Stimulated activated memory B cell treated with anti-CD40 and anti-IgM and Interleukin-4, amounts not matched to agents 10 μg/mL and 1 μg/mL and 100 μg/mL, for 72 hours (primary cell): ENCODE data around the gene CRK.

ENCODE experiments used
- ATAC-seq: fragments of 150-1000 bp; cut with Tn5 transposase; 2 replicates; pipeline ENCODE4 v1.10.0; 2021
- H3K27ac Mint-ChIP-seq: one replicate; pipeline ENCODE4 v1.8.0; 2022; ENCODE audit warnings: mild to moderate bottlenecking, mixed read lengths
- H3K27me3 Mint-ChIP-seq: one replicate; pipeline ENCODE4 v1.8.0; 2022; ENCODE audit warnings: mixed read lengths
- H3K36me3 Mint-ChIP-seq: one replicate; pipeline ENCODE4 v1.8.0; 2022; ENCODE audit warnings: mixed read lengths
- H3K4me1 Mint-ChIP-seq: one replicate; pipeline ENCODE4 v1.8.0; 2022; ENCODE audit warnings: mixed read lengths
- H3K4me3 Mint-ChIP-seq: one replicate; pipeline ENCODE4 v1.8.0; 2022; ENCODE audit warnings: mild to moderate bottlenecking, moderate library complexity, mixed read lengths
- H3K9me3 Mint-ChIP-seq: one replicate; pipeline ENCODE4 v1.8.0; 2022; ENCODE audit warnings: mixed read lengths

Gene CRK

GRCh38 chr17:1474402-1475189, 18.6 kb upstream of the CRK start:
- H3K27ac Mint-ChIP-seq, result peak overlapping the region; percentile 78
- peak overlapping the region; percentile 72 for H3K4me3 Mint-ChIP-seq
- H3K9me3 Mint-ChIP-seq, result no peaks in the 10 kb centered on the region
- peaks cover 49% of the 10 kb centered on the region for H3K4me1 Mint-ChIP-seq
- ATAC-seq, result peak; percentile 82
- no peaks in the 10 kb centered on the region for H3K27me3 Mint-ChIP-seq
- peaks cover 80% of the 10 kb centered on the region for H3K36me3 Mint-ChIP-seq

- Mint-ChIP-seq H3K9me3 (no peaks in the 10 kb centered on the region), H3K4me1 (peaks cover 52% of the 10 kb centered on the region), H3K4me3 (peak overlapping the region; percentile 28)
These were observed 17.8 kb upstream of the CRK start for GRCh38 chr17:1473841-1474240.

GRCh38 chr17:1473170-1473569, 17.1 kb upstream of the CRK start:
- peak overlapping the region; percentile 78 for H3K27ac Mint-ChIP-seq
- H3K9me3 Mint-ChIP-seq, result no peaks in the 10 kb centered on the region
- ATAC-seq, result no peak
- H3K4me3 Mint-ChIP-seq, result no peak overlapping the region
- H3K36me3 Mint-ChIP-seq, result peaks cover 80% of the 10 kb centered on the region
- peaks cover 55% of the 10 kb centered on the region for H3K4me1 Mint-ChIP-seq
- no peaks in the 10 kb centered on the region for H3K27me3 Mint-ChIP-seq

More at GRCh38 chr17:1473841-1474240, 17.8 kb upstream of the CRK start:
- ATAC-seq, result peak; percentile 76
- no peaks in the 10 kb centered on the region for H3K27me3 Mint-ChIP-seq
- peak overlapping the region; percentile 78 for H3K27ac Mint-ChIP-seq
- H3K36me3 Mint-ChIP-seq, result peaks cover 80% of the 10 kb centered on the region

GRCh38 chr17:1471911-1472821, 16.1 kb upstream of the CRK start:
- Mint-ChIP-seq H3K9me3 (no peaks in the 10 kb centered on the region), H3K27me3 (no peaks in the 10 kb centered on the region), H3K36me3 (peaks cover 76% of the 10 kb centered on the region), H3K4me1 (peaks cover 50% of the 10 kb centered on the region), H3K27ac (no peak overlapping the region), H3K4me3 (peak overlapping the region; percentile 32)
- ATAC-seq, result no peak

GRCh38 chr17:1471490-1471889, 15.5 kb upstream of the CRK start:
- H3K4me1 Mint-ChIP-seq, result peaks cover 50% of the 10 kb centered on the region
- H3K9me3 Mint-ChIP-seq, result no peaks in the 10 kb centered on the region
- no peak overlapping the region for H3K4me3 Mint-ChIP-seq
- no peak for ATAC-seq
- peaks cover 77% of the 10 kb centered on the region for H3K36me3 Mint-ChIP-seq
- H3K27me3 Mint-ChIP-seq, result no peaks in the 10 kb centered on the region
- H3K27ac Mint-ChIP-seq, result no peak overlapping the region

- Mint-ChIP-seq H3K4me1 (peaks cover 50% of the 10 kb centered on the region), H3K4me3 (no peak overlapping the region), H3K9me3 (no peaks in the 10 kb centered on the region), H3K27ac (no peak overlapping the region), H3K36me3 (peaks cover 83% of the 10 kb centered on the region), H3K27me3 (no peaks in the 10 kb centered on the region)
- ATAC-seq, result no peak
These were observed 14.9 kb upstream of the CRK start for GRCh38 chr17:1470755-1471462.

GRCh38 chr17:1470071-1470754, 14.2 kb upstream of the CRK start:
- Mint-ChIP-seq H3K27me3 (no peaks in the 10 kb centered on the region), H3K4me3 (no peak overlapping the region), H3K36me3 (peaks cover 83% of the 10 kb centered on the region), H3K27ac (no peak overlapping the region), H3K9me3 (no peaks in the 10 kb centered on the region), H3K4me1 (peaks cover 43% of the 10 kb centered on the region)
- ATAC-seq, result no peak

GRCh38 chr17:1469231-1469852, 13.3 kb upstream of the CRK start:
- H3K36me3 Mint-ChIP-seq, result peaks cover 84% of the 10 kb centered on the region
- no peak overlapping the region for H3K27ac Mint-ChIP-seq
- no peak for ATAC-seq
- no peak overlapping the region for H3K4me3 Mint-ChIP-seq
- no peaks in the 10 kb centered on the region for H3K27me3 Mint-ChIP-seq
- H3K9me3 Mint-ChIP-seq, result no peaks in the 10 kb centered on the region
- peaks cover 34% of the 10 kb centered on the region for H3K4me1 Mint-ChIP-seq

- peaks cover 4% of the 10 kb centered on the region for H3K9me3 Mint-ChIP-seq
- H3K36me3 Mint-ChIP-seq, result peaks cover 82% of the 10 kb centered on the region
- no peaks in the 10 kb centered on the region for H3K27me3 Mint-ChIP-seq
- H3K4me3 Mint-ChIP-seq, result no peak overlapping the region
- no peak for ATAC-seq
- peaks cover 29% of the 10 kb centered on the region for H3K4me1 Mint-ChIP-seq
- H3K27ac Mint-ChIP-seq, result no peak overlapping the region
These were observed 12.0 kb upstream of the CRK start for GRCh38 chr17:1467898-1468492.

- peaks cover 79% of the 10 kb centered on the region for H3K36me3 Mint-ChIP-seq
- H3K4me1 Mint-ChIP-seq, result peaks cover 25% of the 10 kb centered on the region
- ATAC-seq, result no peak
These were observed 11.2 kb upstream of the CRK start for GRCh38 chr17:1467258-1467657.

GRCh38 chr17:1464186-1464585, 8.2 kb upstream of the CRK start:
- no peak overlapping the region for H3K4me3 Mint-ChIP-seq
- peaks cover 4% of the 10 kb centered on the region for H3K9me3 Mint-ChIP-seq
- peaks cover 54% of the 10 kb centered on the region for H3K36me3 Mint-ChIP-seq
- H3K4me1 Mint-ChIP-seq, result peaks cover 34% of the 10 kb centered on the region
- H3K27me3 Mint-ChIP-seq, result no peaks in the 10 kb centered on the region
- no peak for ATAC-seq
- no peak overlapping the region for H3K27ac Mint-ChIP-seq

More at GRCh38 chr17:1467258-1467657, 11.2 kb upstream of the CRK start:
- Mint-ChIP-seq H3K4me3 (no peak overlapping the region), H3K9me3 (peaks cover 4% of the 10 kb centered on the region), H3K27me3 (no peaks in the 10 kb centered on the region), H3K27ac (no peak overlapping the region)

- ATAC-seq, result no peak
- Mint-ChIP-seq H3K36me3 (peaks cover 38% of the 10 kb centered on the region), H3K4me3 (peak overlapping the region; percentile 71), H3K4me1 (peaks cover 28% of the 10 kb centered on the region), H3K27ac (peak overlapping the region; percentile 84), H3K27me3 (no peaks in the 10 kb centered on the region), H3K9me3 (peaks cover 4% of the 10 kb centered on the region)
These were observed 6.4 kb upstream of the CRK start for GRCh38 chr17:1462164-1463112.
